Thymus (tissue), 11 donors: ENCODE results near the gene MTUS2. TPM values are rescaled to one million over a fixed set of nuclear protein-coding genes. Genes with fewer than 3 reads are reported as not detected.

Experiments used
- DNase-seq, 9 donors: peaks; one replicate each; pipeline ENCODE4 v3.0.0-alpha.2; 2013; ENCODE audit warnings: low spot score in 9 of 9, low read depth in 6 of 9, missing footprints in 1 of 9
- H3K27ac ChIP-seq, 2 donors: one replicate each; pipeline ENCODE4 v1.5.1; 2013; ENCODE audit warnings: control low read depth in 1 of 2, low read depth in 1 of 2, low read length in 1 of 2, mild to moderate bottlenecking in 1 of 2, moderate library complexity in 1 of 2
- H3K27me3 ChIP-seq, 2 donors: one replicate each; pipeline ENCODE4 v1.5.1; 2013; ENCODE audit warnings: low read length in 1 of 2; ENCODE audit not compliant: control insufficient read depth in 2 of 2, insufficient read depth in 1 of 2
- H3K36me3 ChIP-seq, 2 donors: one replicate each; pipeline ENCODE4 v1.5.1; 2013; ENCODE audit warnings: low read length in 1 of 2, mild to moderate bottlenecking in 1 of 2, moderate library complexity in 1 of 2; ENCODE audit not compliant: control insufficient read depth in 2 of 2, insufficient read depth in 2 of 2
- H3K4me1 ChIP-seq, 2 donors: one replicate each; pipeline ENCODE4 v1.5.1; 2013; ENCODE audit warnings: low read length in 2 of 2; ENCODE audit not compliant: control insufficient read depth in 2 of 2, insufficient read depth in 2 of 2
- H3K4me3 ChIP-seq, 2 donors: one replicate each; pipeline ENCODE4 v1.5.1; 2013; ENCODE audit warnings: low read length in 2 of 2, control low read depth in 1 of 2, mild to moderate bottlenecking in 1 of 2
- H3K9me3 ChIP-seq, 2 donors: one replicate each; pipeline ENCODE4 v1.5.1; 2013; ENCODE audit warnings: low read length in 1 of 2, mild to moderate bottlenecking in 1 of 2; ENCODE audit not compliant: control insufficient read depth in 2 of 2, insufficient read depth in 1 of 2
- WGBS: extraction: QIAGEN DNeasy Blood & Tissue Kit; methylation state at CpG from one replicate; pipeline ENCODE4 v1.1.7; 2013; 5-methylcytosine and 5-hydroxymethylcytosine counted together
- polyA plus RNA-seq: library from polyadenylated mRNA; stranded (reverse); fragments of 200-250 nt; gene quantifications from one replicate; pipeline ENCODE4 v1.2.3, GENCODE V29; 2013
- total RNA-seq: library from RNA; stranded (reverse); fragments of 120-200 nt; gene quantifications from one replicate; pipeline ENCODE4 v1.2.4, GENCODE V29; 2013
- donor health status: healthy.

The MTUS2 gene
- total and polyA plus RNA-seq, 2 donors: 0.09 to 0.18 TPM

- 99% methylated on average over 5 of the region's 5 CpGs for WGBS
- no peak for DNase-seq
- no peaks in the 10 kb centered on the region for H3K27me3 ChIP-seq
- no peak overlapping the region for H3K27ac ChIP-seq
- no peaks in the 10 kb centered on the region for H3K4me1 ChIP-seq
- H3K9me3 ChIP-seq: no peaks in the 10 kb centered on the region
- peaks cover 39 to 45% of the 10 kb centered on the region in 2 donors for H3K36me3 ChIP-seq
- H3K4me3 ChIP-seq: no peak overlapping the region
Observed at GRCh38 chr13:29530901-29531300, 710.8 kb downstream of the MTUS2 start.

- Histone ChIP-seq H3K4me3 (no peak overlapping the region), H3K9me3 (no peaks in the 10 kb centered on the region), H3K36me3 (peaks cover 34 to 42% of the 10 kb centered on the region in 2 donors), H3K4me1 (no peaks in the 10 kb centered on the region), H3K27ac (no peak overlapping the region), H3K27me3 (no peaks in the 10 kb centered on the region)
- DNase-seq: no peak
- 97% methylated on average over 5 of the region's 5 CpGs for WGBS
Observed at GRCh38 chr13:29532116-29532515, 712.0 kb downstream of the MTUS2 start.

GRCh38 chr13:29532821-29533220 is 712.7 kb downstream of the MTUS2 start:
- no peak overlapping the region for H3K27ac ChIP-seq
- DNase-seq: no peak
- no peak overlapping the region for H3K4me3 ChIP-seq
- peaks cover 34 to 38% of the 10 kb centered on the region in 2 donors for H3K36me3 ChIP-seq
- no peaks in the 10 kb centered on the region for H3K27me3 ChIP-seq
- no peaks in the 10 kb centered on the region for H3K4me1 ChIP-seq
- 92% methylated on average over 17 of the region's 17 CpGs for WGBS
- no peaks in the 10 kb centered on the region for H3K9me3 ChIP-seq

- H3K36me3 ChIP-seq: peaks cover 28 to 31% of the 10 kb centered on the region in 2 donors
- no peak for DNase-seq
- H3K4me1 ChIP-seq: no peaks in the 10 kb centered on the region
- H3K9me3 ChIP-seq: no peaks in the 10 kb centered on the region
- 97% methylated on average over 4 of the region's 4 CpGs for WGBS
- H3K27ac ChIP-seq: no peak overlapping the region
- H3K27me3 ChIP-seq: no peaks in the 10 kb centered on the region
- no peak overlapping the region for H3K4me3 ChIP-seq
Observed at GRCh38 chr13:29534083-29534482, 713.9 kb downstream of the MTUS2 start.

GRCh38 chr13:29535663-29536655 is 715.8 kb downstream of the MTUS2 start:
- no peaks in the 10 kb centered on the region for H3K27me3 ChIP-seq
- no peak overlapping the region for H3K27ac ChIP-seq
- H3K4me1 ChIP-seq: peaks cover 0 to under 1% of the 10 kb centered on the region in 2 donors
- no peaks in the 10 kb centered on the region for H3K9me3 ChIP-seq
- 94% methylated on average over 24 of the region's 24 CpGs for WGBS
- no peak for DNase-seq
- no peak overlapping the region for H3K4me3 ChIP-seq
- H3K36me3 ChIP-seq: peaks cover 16 to 20% of the 10 kb centered on the region in 2 donors

GRCh38 chr13:29536853-29537252 is 716.7 kb downstream of the MTUS2 start:
- no peak overlapping the region for H3K4me3 ChIP-seq
- H3K9me3 ChIP-seq: no peaks in the 10 kb centered on the region
- H3K36me3 ChIP-seq: peaks cover 14 to 15% of the 10 kb centered on the region in 2 donors
- no peak overlapping the region for H3K27ac ChIP-seq
- H3K27me3 ChIP-seq: no peaks in the 10 kb centered on the region
- 98% methylated on average over 7 of the region's 7 CpGs for WGBS
- DNase-seq: no peak
- peaks cover 0 to 4% of the 10 kb centered on the region in 2 donors for H3K4me1 ChIP-seq

- peaks cover 4 to 10% of the 10 kb centered on the region in 2 donors for H3K36me3 ChIP-seq
- H3K27me3 ChIP-seq: no peaks in the 10 kb centered on the region
- H3K4me3 ChIP-seq: no peak overlapping the region
- DNase-seq: no peak
- WGBS: 97% methylated on average over 14 of the region's 14 CpGs
- H3K4me1 ChIP-seq: peaks cover 0 to 4% of the 10 kb centered on the region in 2 donors
- H3K9me3 ChIP-seq: no peaks in the 10 kb centered on the region
- no peak overlapping the region for H3K27ac ChIP-seq
Observed at GRCh38 chr13:29537736-29538651, 717.9 kb downstream of the MTUS2 start.

- H3K27me3 ChIP-seq: no peaks in the 10 kb centered on the region
- no peak overlapping the region for H3K27ac ChIP-seq
- 95% methylated on average over 6 of the region's 6 CpGs for WGBS
- H3K4me1 ChIP-seq: peaks cover 0 to 4% of the 10 kb centered on the region in 2 donors
- H3K9me3 ChIP-seq: no peaks in the 10 kb centered on the region
- DNase-seq: no peak
- no peak overlapping the region for H3K4me3 ChIP-seq
- H3K36me3 ChIP-seq: peaks cover 4 to 7% of the 10 kb centered on the region in 2 donors
Observed at GRCh38 chr13:29538652-29539040, 718.5 kb downstream of the MTUS2 start.
